Fibroblast of lung (primary cell): ENCODE results near the gene SHC4. TPM values are rescaled to one million over a fixed set of nuclear protein-coding genes. Genes with fewer than 3 reads are reported as not detected.

ENCODE experiments used
- DNase-seq, 2 donors: peaks; one replicate each; pipeline versions ENCODE4 v3.0.0 to v3.0.0-alpha.2; 2010; ENCODE audit warnings: low read depth in 2 of 2
- H2AFZ ChIP-seq: 2 replicates; pipeline ENCODE4 v1.5.1; 2012; ENCODE audit warnings: low read length, control low read depth, inconsistent platforms
- H3K27ac ChIP-seq: 2 replicates; pipeline ENCODE4 v1.5.1; 2011; ENCODE audit warnings: low read length, control low read depth; ENCODE audit not compliant: insufficient read depth
- H3K27me3 ChIP-seq: 2 replicates; pipeline ENCODE4 v1.5.1; 2011; ENCODE audit warnings: mild to moderate bottlenecking, low read length; ENCODE audit not compliant: control insufficient read depth, insufficient read depth
- H3K36me3 ChIP-seq: 2 replicates; pipeline ENCODE4 v1.5.1; 2011; ENCODE audit warnings: low read length; ENCODE audit not compliant: control insufficient read depth, insufficient read depth
- H3K4me1 ChIP-seq: 2 replicates; pipeline ENCODE4 v1.5.1; 2011; ENCODE audit warnings: low read length; ENCODE audit not compliant: control insufficient read depth, insufficient read depth; ENCODE audit errors: extremely low read depth
- H3K4me2 ChIP-seq: 2 replicates; pipeline ENCODE4 v1.5.1; 2011; ENCODE audit warnings: low read length, control low read depth; ENCODE audit not compliant: insufficient read depth; ENCODE audit errors: extremely low read depth
- H3K4me3 ChIP-seq, 4 experiments: fragments of 200-600 bp in 1 of 4; sonication (generic) in 1 of 4; replicated peaks in 1 of 4; 2 replicates each; pipeline ENCODE4 v1.5.1; 2011 to 2016; ENCODE audit warnings: low read length in 4 of 4, low read depth in 3 of 4, mild to moderate bottlenecking in 3 of 4, control low read depth in 2 of 4, inconsistent platforms in 1 of 4, mixed read lengths in 1 of 4; ENCODE audit not compliant: insufficient read depth in 1 of 4; ENCODE audit errors: control extremely low read depth in 1 of 4
- H3K79me2 ChIP-seq: 2 replicates; pipeline ENCODE4 v1.5.1; 2012; ENCODE audit warnings: mild to moderate bottlenecking, low read length, inconsistent platforms; ENCODE audit not compliant: control insufficient read depth, insufficient read depth
- H3K9ac ChIP-seq: 2 replicates; pipeline ENCODE4 v1.5.1; 2011; ENCODE audit warnings: mild to moderate bottlenecking, low read length, control low read depth; ENCODE audit not compliant: insufficient read depth
- H3K9me3 ChIP-seq: 2 replicates; pipeline ENCODE4 v1.5.1; 2012; ENCODE audit warnings: low read depth, low read length; ENCODE audit not compliant: control insufficient read depth, insufficient read depth
- H4K20me1 ChIP-seq: 2 replicates; pipeline ENCODE4 v1.5.1; 2011; ENCODE audit warnings: low read length; ENCODE audit not compliant: control insufficient read depth, insufficient read depth; ENCODE audit errors: extremely low read depth
- CTCF ChIP-seq, 2 donors: IDR thresholded peaks in 1 of 2; conservative IDR thresholded peaks in 1 of 2; 1 replicate in 1 of 2; 2 replicates in 1 of 2; pipeline ENCODE4 v1.5.1; 2011 to 2012; ENCODE audit warnings: low read length in 2 of 2, control low read depth in 1 of 2, inconsistent platforms in 1 of 2, low read depth in 1 of 2, mild to moderate bottlenecking in 1 of 2
- EZH2 ChIP-seq: IDR thresholded peaks from 2 replicates; pipeline ENCODE4 v1.5.1; 2012; ENCODE audit warnings: low read length, control low read depth, mild to moderate bottlenecking; ENCODE audit errors: missing control alignments
- polyA plus RNA-seq, 2 donors: library from polyadenylated mRNA; depleted of rRNA in 1 of 2; stranded (reverse) in 1 of 2; unstranded in 1 of 2; fragments of >200 nt; gene quantifications; 2 replicates each; pipeline ENCODE4 v1.2.1, GENCODE V29; 2011 to 2012; ENCODE audit warnings: missing spikeins in 1 of 2
- total RNA-seq: library from RNA; depleted of rRNA; stranded (reverse); fragments of >200 nt; gene quantifications from 2 replicates; pipeline ENCODE4 v1.2.1, GENCODE V29; 2014

Gene SHC4
- total and polyA plus RNA-seq, 2 donors (not counting 1 experiment from before 2014, with no cell fraction given): 0.75 to 1.5 TPM

DNA sequence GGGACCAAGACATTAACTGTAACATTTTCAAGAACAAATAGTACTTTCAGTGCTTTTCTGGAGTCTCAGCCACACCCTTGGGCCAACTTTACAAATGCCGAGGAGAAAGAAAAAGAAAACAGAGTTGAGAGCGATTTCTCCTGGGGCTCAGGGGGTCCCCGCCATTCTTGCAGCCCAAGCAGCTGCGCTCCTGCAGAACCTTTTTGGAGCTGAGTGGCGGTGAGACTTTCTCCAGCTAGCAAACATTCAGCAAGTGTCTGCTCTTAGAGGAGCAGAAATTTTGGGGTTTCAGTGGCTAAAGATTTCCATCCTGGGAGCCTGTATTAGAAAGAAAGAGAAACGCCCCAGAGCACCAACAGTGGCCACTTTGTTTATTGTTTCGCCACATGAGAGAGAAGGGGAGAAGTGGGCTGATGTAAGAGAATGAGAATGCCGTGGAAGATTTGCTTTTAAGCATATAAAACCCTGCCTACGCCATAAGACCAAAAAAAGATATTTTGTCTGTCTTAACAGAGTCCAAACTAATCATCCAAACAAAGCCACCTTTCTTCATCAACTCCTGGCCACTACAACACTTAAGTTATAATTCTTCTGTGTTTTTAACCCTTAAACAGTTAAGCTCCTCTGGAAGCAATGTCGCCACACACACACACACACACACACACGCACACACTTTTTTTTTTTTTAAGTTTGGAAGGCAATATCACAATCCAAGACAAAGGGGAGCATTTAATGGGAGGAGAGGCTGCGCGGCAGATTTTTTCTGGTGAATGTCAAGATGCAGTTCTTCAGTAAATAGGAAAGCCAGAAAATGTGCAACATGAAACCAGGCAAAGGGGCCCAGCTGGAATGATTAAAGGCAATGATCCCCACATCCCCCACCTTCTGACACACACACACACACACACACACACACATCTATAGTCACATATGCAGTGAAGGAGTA is 66.6 kb downstream of the SHC4 start:
- Histone ChIP-seq H3K9ac (no peak overlapping the region), H3K27ac (peak overlapping the region; percentile 32), H3K4me3 (peak overlapping the region in 3 of 4 experiments; percentile 21 to 36 (median 25)), H3K27me3 (no peaks in the 10 kb centered on the region), H4K20me1 (no peaks in the 10 kb centered on the region), H3K4me1 (peaks cover 3% of the 10 kb centered on the region), H3K79me2 (no peaks in the 10 kb centered on the region), H3K36me3 (no peaks in the 10 kb centered on the region), H3K4me2 (peak overlapping the region; percentile 86), H3K9me3 (no peaks in the 10 kb centered on the region), H2AFZ (peak overlapping the region; percentile 67)
- no peak for TF ChIP-seq CTCF (conservative IDR thresholded peaks at IDR 0.05 in 1 of 2, IDR thresholded peaks at IDR 0.05 in 1 of 2; ENCODE audit: low read depth in 1 of 2, low read length in 2 of 2)
- peak; percentile 78 to 87 for DNase-seq

DNA sequence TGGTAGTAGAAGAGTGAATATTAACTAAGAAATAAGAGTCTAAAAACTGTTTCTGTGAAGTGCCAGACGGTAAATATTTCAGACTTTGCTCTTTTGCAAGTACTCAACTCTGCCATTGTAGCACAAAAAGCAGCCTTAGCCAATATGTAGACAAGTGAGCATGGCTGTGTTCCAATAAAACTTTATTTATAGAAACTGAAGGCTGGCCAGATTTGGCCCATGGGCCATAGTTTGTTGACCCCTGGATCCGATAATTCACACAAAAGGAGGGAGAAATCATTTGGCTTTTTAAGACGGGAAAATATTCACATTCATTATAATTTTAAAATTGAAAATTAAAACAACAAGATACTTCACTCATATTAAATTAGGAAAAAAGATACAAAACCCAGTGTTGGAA is 70.4 kb downstream of the SHC4 start:
- Histone ChIP-seq H2AFZ (no peak overlapping the region), H3K27ac (no peak overlapping the region), H3K4me2 (no peak overlapping the region), H3K4me3 (no peak overlapping the region), H3K9me3 (no peaks in the 10 kb centered on the region), H3K36me3 (no peaks in the 10 kb centered on the region), H3K4me1 (peaks cover 6% of the 10 kb centered on the region), H3K79me2 (no peaks in the 10 kb centered on the region), H3K27me3 (no peaks in the 10 kb centered on the region), H4K20me1 (no peaks in the 10 kb centered on the region), H3K9ac (no peak overlapping the region)
- DNase-seq: no peak
- no peak for TF ChIP-seq CTCF (conservative IDR thresholded peaks at IDR 0.05 in 1 of 2, IDR thresholded peaks at IDR 0.05 in 1 of 2; ENCODE audit: low read depth in 1 of 2, low read length in 2 of 2)
- no peak for TF ChIP-seq EZH2

- Histone ChIP-seq H3K9me3 (no peaks in the 10 kb centered on the region), H2AFZ (no peak overlapping the region), H3K27ac (no peak overlapping the region), H4K20me1 (no peaks in the 10 kb centered on the region), H3K4me3 (no peak overlapping the region), H3K9ac (no peak overlapping the region), H3K79me2 (no peaks in the 10 kb centered on the region), H3K36me3 (no peaks in the 10 kb centered on the region), H3K27me3 (no peaks in the 10 kb centered on the region), H3K4me2 (no peak overlapping the region), H3K4me1 (peaks cover 3% of the 10 kb centered on the region)
- TF ChIP-seq CTCF (conservative IDR thresholded peaks at IDR 0.05 in 1 of 2, IDR thresholded peaks at IDR 0.05 in 1 of 2; ENCODE audit: low read depth in 1 of 2, low read length in 2 of 2) (no peak), EZH2 (no peak)
- peak in 1 of 2 donors; percentile 11 for DNase-seq
Measured at GRCh38 chr15:48891232-48891765, 72.4 kb downstream of the SHC4 start.
